ENCODE data around the gene CA5A.
A peak's percentile ranks its signal among the peaks of the same experiment; 100 is the strongest.

GRCh38 chr16:87956365-87957231 is 20.3 kb upstream of the CA5A start:
- peak; percentile 37 for TF ChIP-seq CTCF (IDR thresholded peaks at IDR 0.05; ENCODE audit: low read depth, low read length)
- TF ChIP-seq EZH2phosphoT487 (IDR thresholded peaks at IDR 0.05; ENCODE audit: low read depth): no peak

Measured in OCI-LY3 (cell line).